Left lung (tissue), 10 donors: ENCODE results near the gene POU3F2. TPM values are rescaled to one million over a fixed set of nuclear protein-coding genes. Genes with fewer than 3 reads are reported as not detected.

Experiments used
- ATAC-seq: fragments of 200-7000 bp; cut with Tn5 transposase; one replicate; pipeline ENCODE4 v1.9.1; 2020; ENCODE audit warnings: moderate library complexity
- DNase-seq, 4 donors: peaks; one replicate each; pipeline ENCODE4 v3.0.0-alpha.2; 2013 to 2020
- H3K27ac ChIP-seq, 2 donors: fragments of 200-600 bp; sonication (generic) in 1 of 2; one replicate each; pipeline versions ENCODE4 v1.5.0 to v1.8.0; 2020 to 2021
- H3K27me3 ChIP-seq, 2 donors: fragments of 200-600 bp; sonication (generic) in 1 of 2; one replicate each; pipeline versions ENCODE4 v1.5.0 to v1.8.0; 2020 to 2021
- H3K36me3 ChIP-seq, 2 donors: fragments of 200-600 bp; sonication (generic) in 1 of 2; one replicate each; pipeline versions ENCODE4 v1.5.0 to v1.8.0; 2020 to 2021
- H3K4me1 ChIP-seq, 2 donors: fragments of 200-600 bp; one replicate each; pipeline ENCODE4 v1.8.0; 2021
- H3K4me3 ChIP-seq, 2 donors: fragments of 200-600 bp; sonication (generic) in 1 of 2; one replicate each; pipeline versions ENCODE4 v1.5.0 to v1.8.0; 2020 to 2021; ENCODE audit warnings: mild to moderate bottlenecking in 1 of 2
- H3K9me3 ChIP-seq, 2 donors: fragments of 200-600 bp; sonication (generic) in 1 of 2; one replicate each; pipeline versions ENCODE4 v1.5.0 to v1.8.0; 2020 to 2021
- CTCF ChIP-seq, 2 donors: fragments of 200-600 bp; sonication (generic) in 1 of 2; IDR thresholded peaks; one replicate each; pipeline versions ENCODE4 v1.5.0 to v1.8.0; 2021; ENCODE audit warnings: antibody characterized with exemption in 2 of 2
- intact Hi-C, 2 donors: fragments of 100-400 bp; cut with DNase I; formaldehyde crosslinking; loops; one replicate each; pipeline versions ENCODE4 v1.11.2 to v1.14.2; 2022
- polyA plus RNA-seq, 6 donors: library from polyadenylated mRNA; unstranded; fragments of 120-200 nt; gene quantifications; one replicate each; pipeline ENCODE4 v1.2.1, GENCODE V29; 2013; ENCODE audit not compliant: insufficient read length in 6 of 6
- total RNA-seq, 2 donors: library from RNA; stranded (reverse); fragmentation: NEBNext Ultra II Directional; extraction: Animal tissue kit (Norgen Biotek cat#: 25700); gene quantifications; one replicate each; pipeline ENCODE4 v1.2.1, GENCODE V29; 2021
- donor health status: DM: no; HTN: yes; CAD: no.
- donor health status: DM: no; HTN: no; CAD: no.

POU3F2 gene
- total and polyA plus RNA-seq, 8 donors: 0.03 to 0.10 (median 0.07) TPM; not detected in 4

- DNase-seq (peak in 1 of 4 donors; percentile 78), ATAC-seq (no peak)
- no peak for TF ChIP-seq CTCF (IDR thresholded peaks at IDR 0.05)
- Histone ChIP-seq H3K4me1 (peaks cover 12 to 49% of the 10 kb centered on the region in 2 donors), H3K27me3 (peaks cover 91 to 100% of the 10 kb centered on the region in 2 donors), H3K27ac (no peak overlapping the region), H3K4me3 (no peak overlapping the region), H3K36me3 (no peaks in the 10 kb centered on the region), H3K9me3 (no peaks in the 10 kb centered on the region)
- intact Hi-C loops: no loop called here
Observed at GRCh38 chr6:98831057-98831958, 3.1 kb upstream of the POU3F2 start.

DNA sequence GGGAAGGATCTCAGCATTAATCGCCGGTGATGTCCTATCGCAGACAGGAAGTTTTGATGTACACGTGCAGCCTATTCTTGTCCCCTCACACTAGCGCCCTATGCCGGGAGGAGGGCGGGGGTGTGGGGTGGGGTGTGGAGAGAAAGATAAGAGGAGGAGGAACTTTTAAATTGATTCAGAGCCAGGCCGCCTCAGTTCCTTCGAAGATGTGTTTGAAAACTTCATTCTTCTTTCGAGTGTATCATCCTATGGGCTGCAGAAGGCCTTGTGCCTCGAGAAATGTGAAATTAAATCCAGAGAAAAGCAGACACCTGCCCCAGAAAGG, 2.5 kb upstream of the POU3F2 start:
- DNase-seq: no peak
- H3K4me3 ChIP-seq: no peak overlapping the region

GRCh38 chr6:98832284-98833056, 1.9 kb upstream of the POU3F2 start:
- H3K4me3 ChIP-seq: peak overlapping the region in 1 of 2 donors; percentile 49
- no peaks in the 10 kb centered on the region for H3K36me3 ChIP-seq
- H3K27me3 ChIP-seq: peaks cover 91 to 100% of the 10 kb centered on the region in 2 donors

More for the DNA sequence above, 2.5 kb upstream of the POU3F2 start:
- peaks cover 91 to 100% of the 10 kb centered on the region in 2 donors for H3K27me3 ChIP-seq
- no peak overlapping the region for H3K27ac ChIP-seq
- no peak for TF ChIP-seq CTCF (IDR thresholded peaks at IDR 0.05)
- no peaks in the 10 kb centered on the region for H3K9me3 ChIP-seq
- no peak for ATAC-seq
- H3K36me3 ChIP-seq: no peaks in the 10 kb centered on the region
- peaks cover 12 to 49% of the 10 kb centered on the region in 2 donors for H3K4me1 ChIP-seq
- intact Hi-C loops: no loop called here

GRCh38 chr6:98833057-98833306, 1.4 kb upstream of the POU3F2 start:
- ATAC-seq: peak; percentile 60
- Histone ChIP-seq H3K36me3 (no peaks in the 10 kb centered on the region), H3K9me3 (no peaks in the 10 kb centered on the region), H3K4me1 (peaks cover 12 to 49% of the 10 kb centered on the region in 2 donors), H3K27me3 (peaks cover 91 to 100% of the 10 kb centered on the region in 2 donors), H3K4me3 (peak overlapping the region; percentile 46 to 49), H3K27ac (no peak overlapping the region)
- intact Hi-C loops: no loop called here
- peak in 1 of 4 donors; percentile 84 for DNase-seq
- TF ChIP-seq CTCF (IDR thresholded peaks at IDR 0.05): no peak

More at GRCh38 chr6:98832284-98833056, 1.9 kb upstream of the POU3F2 start:
- intact Hi-C loops: no loop called here
- TF ChIP-seq CTCF (IDR thresholded peaks at IDR 0.05): no peak
- H3K27ac ChIP-seq: no peak overlapping the region
- DNase-seq (peak in 1 of 4 donors; percentile 80), ATAC-seq (peak; percentile 30)
- peaks cover 12 to 49% of the 10 kb centered on the region in 2 donors for H3K4me1 ChIP-seq
- H3K9me3 ChIP-seq: no peaks in the 10 kb centered on the region
